ENCODE results near the gene TRA2A. TPM values are rescaled to one million over a fixed set of nuclear protein-coding genes. Genes with fewer than 3 reads are reported as not detected.
"Not testable (repeated sequence)": the region's sequence is repeated elsewhere in the genome, so short reads cannot be mapped to it uniquely, and the experiment has no call there.

TRA2A gene
- total and polyA plus RNA-seq, 4 donors = 36.3 to 98.7 (median 65.7) TPM

DNA sequence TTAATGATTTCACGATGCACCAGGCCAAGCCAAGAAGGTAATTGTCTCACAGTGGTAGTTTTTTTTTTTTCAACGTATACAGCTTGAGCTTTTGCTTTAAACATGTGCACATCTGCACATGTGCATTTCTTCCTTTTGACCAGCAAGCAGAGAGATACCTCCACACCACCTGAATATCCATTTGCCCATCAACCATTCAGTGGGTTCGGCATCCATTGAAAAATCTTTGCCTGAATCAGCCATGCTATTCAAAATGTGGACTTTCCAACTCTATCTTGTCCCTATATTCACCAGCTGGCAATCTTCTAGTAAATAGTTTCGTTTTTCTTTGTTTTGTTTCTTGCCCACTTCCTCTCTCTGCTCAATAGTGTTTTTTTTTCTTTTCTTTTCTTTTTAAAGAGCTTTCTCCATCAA, 7.7 kb upstream of the TRA2A start:
- Histone ChIP-seq H3K27me3 (ENCODE audit: control insufficient read depth in 1 of 2, insufficient read depth in 2 of 2, low read length in 1 of 2) (no peaks in the 10 kb centered on the region), H3K9me3 (ENCODE audit: control insufficient read depth, low read length) (no peaks in the 10 kb centered on the region), H3K36me3 (ENCODE audit: control insufficient read depth in 1 of 2, insufficient read depth in 2 of 2, low read length in 1 of 2) (no peaks in the 10 kb centered on the region), H3K27ac (ENCODE audit: low read depth in 1 of 2, low read length in 2 of 2) (no peak overlapping the region), H3K4me1 (ENCODE audit: control insufficient read depth in 1 of 2, insufficient read depth in 2 of 2, low read length in 2 of 2) (no peaks in the 10 kb centered on the region), H3K4me3 (ENCODE audit: low read length in 2 of 2) (no peak overlapping the region)
- 66 to 74% methylated on average over 4 of the region's 4 CpGs for WGBS, 2 donors
- intact Hi-C loops (cut with DNase I) = no loop called here
- DNase-seq = no peak
- ATAC-seq (ENCODE audit: low FRiP score) = no peak

DNA sequence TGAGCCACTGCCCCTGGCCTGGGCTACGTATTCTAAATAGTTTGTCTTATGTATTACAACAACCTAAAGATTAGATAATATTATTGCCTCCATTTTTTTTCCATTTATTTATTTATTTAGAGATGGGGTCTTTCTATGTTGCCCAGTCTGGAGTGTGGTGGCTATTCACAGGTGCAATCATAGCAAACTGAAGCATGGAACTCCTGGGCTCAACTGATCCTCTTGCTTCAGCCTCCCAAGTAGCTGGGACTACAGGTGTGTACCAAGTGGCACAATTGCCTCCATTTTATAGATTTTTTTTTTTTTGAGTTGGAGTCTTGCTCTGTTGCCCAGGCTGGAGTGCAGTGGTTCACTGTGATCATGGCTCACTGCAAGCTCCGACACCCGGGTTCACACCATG, 6.5 kb upstream of the TRA2A start:
- Histone ChIP-seq H3K27ac (ENCODE audit: low read depth in 1 of 2, low read length in 2 of 2) (no peak overlapping the region), H3K4me1 (ENCODE audit: control insufficient read depth in 1 of 2, insufficient read depth in 2 of 2, low read length in 2 of 2) (no peaks in the 10 kb centered on the region), H3K36me3 (ENCODE audit: control insufficient read depth in 1 of 2, insufficient read depth in 2 of 2, low read length in 1 of 2) (no peaks in the 10 kb centered on the region), H3K9me3 (ENCODE audit: control insufficient read depth, low read length) (no peaks in the 10 kb centered on the region), H3K4me3 (ENCODE audit: low read length in 2 of 2) (no peak overlapping the region), H3K27me3 (ENCODE audit: control insufficient read depth in 1 of 2, insufficient read depth in 2 of 2, low read length in 1 of 2) (no peaks in the 10 kb centered on the region)
- DNase-seq = no peak
- no peak for ATAC-seq (ENCODE audit: low FRiP score)
- WGBS, 2 donors = 94 to 95% methylated on average over 3 of the region's 3 CpGs
- intact Hi-C loops (cut with DNase I) = no loop called here

DNA sequence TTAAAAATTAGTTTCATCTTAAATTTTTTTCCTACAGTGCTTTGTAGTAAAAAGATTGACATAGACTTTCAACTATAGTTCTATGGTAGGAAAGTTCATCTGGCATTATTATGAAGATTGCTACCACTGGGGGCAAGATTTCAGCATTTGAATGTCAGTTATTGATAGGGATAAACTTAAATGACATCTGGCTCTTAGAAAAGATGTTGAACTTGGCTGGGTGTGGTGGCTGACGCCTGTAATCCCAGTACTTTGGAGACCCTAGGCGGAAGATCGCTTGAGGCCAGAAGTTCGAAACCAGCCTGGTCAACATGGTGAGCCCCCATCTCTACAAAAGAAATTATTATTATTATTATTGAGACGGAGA, 1.4 kb upstream of the TRA2A start:
- no peak for DNase-seq
- WGBS, 2 donors = 98% methylated on average over 5 of the region's 5 CpGs

DNA sequence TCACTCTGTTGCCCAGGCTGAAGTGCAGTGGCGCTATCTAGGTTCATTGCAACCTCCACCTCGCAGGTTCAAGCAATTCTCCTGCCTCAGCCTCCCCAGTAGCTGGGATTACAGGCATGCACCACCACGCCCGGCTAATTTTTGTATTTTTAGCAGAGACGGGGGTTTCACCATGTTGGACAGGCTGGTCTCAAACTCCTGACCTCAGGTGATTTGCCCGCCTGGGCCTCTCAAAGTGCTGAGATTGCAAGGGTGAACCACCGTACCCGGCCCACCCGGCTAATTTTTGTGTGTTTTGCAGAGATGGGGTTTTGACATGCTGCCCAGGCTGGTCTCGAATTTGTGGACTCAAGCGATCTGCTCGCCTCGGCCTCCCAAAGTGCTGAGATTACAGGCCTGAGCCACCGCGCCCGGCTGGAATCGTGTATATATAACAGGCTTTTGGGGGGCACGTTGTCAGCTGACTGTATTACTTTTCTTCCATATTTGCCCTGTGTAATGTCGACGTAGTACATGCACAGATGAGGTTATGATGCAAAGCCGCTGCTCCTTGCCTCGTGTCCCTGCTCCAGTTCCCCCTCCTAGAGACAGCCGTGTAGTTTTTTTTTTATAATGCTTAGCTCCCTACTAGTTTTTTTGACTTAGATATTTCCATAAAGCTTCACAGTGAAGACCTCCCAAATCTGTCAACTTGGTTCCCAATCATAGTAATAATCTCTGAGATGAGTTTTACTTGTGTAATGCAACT, 883 bp upstream of the TRA2A start:
- Histone ChIP-seq H3K27me3 (ENCODE audit: control insufficient read depth in 1 of 2, insufficient read depth in 2 of 2, low read length in 1 of 2) (no peaks in the 10 kb centered on the region), H3K4me3 (ENCODE audit: low read length in 2 of 2) (no peak overlapping the region), H3K9me3 (ENCODE audit: control insufficient read depth, low read length) (no peaks in the 10 kb centered on the region), H3K36me3 (ENCODE audit: control insufficient read depth in 1 of 2, insufficient read depth in 2 of 2, low read length in 1 of 2) (no peaks in the 10 kb centered on the region), H3K27ac (ENCODE audit: low read depth in 1 of 2, low read length in 2 of 2) (no peak overlapping the region), H3K4me1 (ENCODE audit: control insufficient read depth in 1 of 2, insufficient read depth in 2 of 2, low read length in 2 of 2) (no peaks in the 10 kb centered on the region)
- 90 to 92% methylated on average over 23 of the region's 23 CpGs for WGBS, 2 donors
- no peak for DNase-seq
- no peak for ATAC-seq (ENCODE audit: low FRiP score)
- intact Hi-C loops (cut with DNase I) = loop anchor here in 1 of 2 donors (5.0 kb wide), 1 partner anchor 235 kb away; the partner anchor contains the start of gene MALSU1

More for the DNA sequence above, 1.4 kb upstream of the TRA2A start:
- Histone ChIP-seq H3K27me3 (ENCODE audit: control insufficient read depth in 1 of 2, insufficient read depth in 2 of 2, low read length in 1 of 2) (no peaks in the 10 kb centered on the region), H3K9me3 (ENCODE audit: control insufficient read depth, low read length) (no peaks in the 10 kb centered on the region), H3K27ac (ENCODE audit: low read depth in 1 of 2, low read length in 2 of 2) (no peak overlapping the region), H3K36me3 (ENCODE audit: control insufficient read depth in 1 of 2, insufficient read depth in 2 of 2, low read length in 1 of 2) (no peaks in the 10 kb centered on the region), H3K4me1 (ENCODE audit: control insufficient read depth in 1 of 2, insufficient read depth in 2 of 2, low read length in 2 of 2) (no peaks in the 10 kb centered on the region), H3K4me3 (ENCODE audit: low read length in 2 of 2) (no peak overlapping the region)
- intact Hi-C loops (cut with DNase I) = loop anchor here in 1 of 2 donors (5.0 kb wide), 1 partner anchor 236 kb away; the partner anchor contains the start of gene MALSU1
- ATAC-seq (ENCODE audit: low FRiP score) = no peak

DNA sequence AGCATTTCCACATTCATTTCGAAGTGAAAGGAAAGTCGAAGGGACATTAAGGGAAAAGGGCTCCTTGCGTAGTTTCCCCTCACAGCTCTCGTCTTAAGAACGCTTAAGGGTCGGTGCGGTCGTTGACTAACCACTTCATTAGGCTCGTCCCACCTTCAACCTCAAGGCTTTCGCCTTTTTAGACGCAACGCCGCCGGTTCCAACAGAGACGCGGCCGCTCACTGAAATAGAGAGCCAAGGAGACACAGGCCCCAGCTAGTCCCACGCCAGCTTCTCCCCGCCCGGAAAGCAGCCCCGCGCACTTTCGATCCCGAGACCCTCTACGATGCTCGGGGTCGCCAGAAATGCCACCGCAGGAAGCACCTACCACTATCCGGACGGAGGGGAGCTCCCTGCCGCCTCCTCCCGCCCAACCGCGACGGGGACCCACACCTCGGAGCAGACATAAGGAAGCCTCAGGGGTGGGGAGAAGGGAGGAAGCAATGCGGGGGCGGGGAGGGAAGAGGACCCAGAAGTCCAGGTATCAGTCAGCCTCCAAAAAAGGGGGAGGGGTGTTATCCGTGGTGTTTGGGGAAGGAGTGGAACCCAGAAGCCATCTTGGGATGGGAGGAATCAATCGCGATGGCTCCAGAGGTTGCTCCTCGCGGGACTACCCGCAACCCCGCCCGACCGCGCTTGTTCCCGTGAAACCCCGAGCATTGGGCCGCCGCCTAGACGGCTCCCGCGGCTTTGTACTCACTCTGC, 559 bp downstream of the TRA2A start:
- no peaks in the 10 kb centered on the region for H3K36me3 ChIP-seq (ENCODE audit: control insufficient read depth in 1 of 2, insufficient read depth in 2 of 2, low read length in 1 of 2)
- DNase-seq (peak; percentile 65 to 82), ATAC-seq (ENCODE audit: low FRiP score) (peak; percentile 85)
- H3K4me1 ChIP-seq (ENCODE audit: control insufficient read depth in 1 of 2, insufficient read depth in 2 of 2, low read length in 2 of 2) = no peaks in the 10 kb centered on the region
- no peaks in the 10 kb centered on the region for H3K9me3 ChIP-seq (ENCODE audit: control insufficient read depth, low read length)
- peak overlapping the region; percentile 47 to 93 for H3K27ac ChIP-seq (ENCODE audit: low read depth in 1 of 2, low read length in 2 of 2)
- intact Hi-C loops (cut with DNase I) = loop anchor here in 1 of 2 donors (5.0 kb wide), 1 partner anchor 234 kb away; the partner anchor contains the start of gene MALSU1
- peak overlapping the region; percentile 77 to 90 for H3K4me3 ChIP-seq (ENCODE audit: low read length in 2 of 2)
- WGBS, 2 donors = 0% methylated on average over 55 of the region's 55 CpGs
- H3K27me3 ChIP-seq (ENCODE audit: control insufficient read depth in 1 of 2, insufficient read depth in 2 of 2, low read length in 1 of 2) = no peaks in the 10 kb centered on the region

DNA sequence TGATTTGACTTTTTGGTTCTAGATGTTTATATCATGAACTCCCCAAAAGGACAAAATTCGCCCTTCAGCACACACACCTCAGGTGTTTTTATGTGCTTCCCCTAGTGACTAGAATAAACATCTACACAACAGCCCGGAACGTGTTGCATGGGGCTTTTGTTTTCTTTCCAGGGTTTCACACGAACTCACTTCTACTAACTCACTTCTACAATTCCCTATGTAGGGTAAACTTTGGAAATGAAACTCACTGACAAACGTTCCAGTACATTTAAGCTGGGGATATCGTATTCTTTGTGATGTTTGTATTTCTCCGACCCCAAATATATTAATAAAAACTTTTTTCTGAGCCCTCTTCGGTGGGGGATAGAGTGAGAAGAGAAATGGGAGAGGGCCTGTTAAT, 1.4 kb downstream of the TRA2A start:
- no peaks in the 10 kb centered on the region for H3K27me3 ChIP-seq (ENCODE audit: control insufficient read depth in 1 of 2, insufficient read depth in 2 of 2, low read length in 1 of 2)
- DNase-seq (no peak), ATAC-seq (ENCODE audit: low FRiP score) (no peak)
- no peaks in the 10 kb centered on the region for H3K36me3 ChIP-seq (ENCODE audit: control insufficient read depth in 1 of 2, insufficient read depth in 2 of 2, low read length in 1 of 2)
- intact Hi-C loops (cut with DNase I) = loop anchor here in 1 of 2 donors (5.0 kb wide), 1 partner anchor 233 kb away; the partner anchor contains the start of gene MALSU1
- WGBS, 2 donors = 2 to 3% methylated on average over 8 of the region's 8 CpGs
- peaks cover 0 to under 1% of the 10 kb centered on the region in 2 donors for H3K4me1 ChIP-seq (ENCODE audit: control insufficient read depth in 1 of 2, insufficient read depth in 2 of 2, low read length in 2 of 2)
- H3K4me3 ChIP-seq (ENCODE audit: low read length in 2 of 2) = peak overlapping the region; percentile 77 to 90
- H3K27ac ChIP-seq (ENCODE audit: low read depth in 1 of 2, low read length in 2 of 2) = no peak overlapping the region
- no peaks in the 10 kb centered on the region for H3K9me3 ChIP-seq (ENCODE audit: control insufficient read depth, low read length)

DNA sequence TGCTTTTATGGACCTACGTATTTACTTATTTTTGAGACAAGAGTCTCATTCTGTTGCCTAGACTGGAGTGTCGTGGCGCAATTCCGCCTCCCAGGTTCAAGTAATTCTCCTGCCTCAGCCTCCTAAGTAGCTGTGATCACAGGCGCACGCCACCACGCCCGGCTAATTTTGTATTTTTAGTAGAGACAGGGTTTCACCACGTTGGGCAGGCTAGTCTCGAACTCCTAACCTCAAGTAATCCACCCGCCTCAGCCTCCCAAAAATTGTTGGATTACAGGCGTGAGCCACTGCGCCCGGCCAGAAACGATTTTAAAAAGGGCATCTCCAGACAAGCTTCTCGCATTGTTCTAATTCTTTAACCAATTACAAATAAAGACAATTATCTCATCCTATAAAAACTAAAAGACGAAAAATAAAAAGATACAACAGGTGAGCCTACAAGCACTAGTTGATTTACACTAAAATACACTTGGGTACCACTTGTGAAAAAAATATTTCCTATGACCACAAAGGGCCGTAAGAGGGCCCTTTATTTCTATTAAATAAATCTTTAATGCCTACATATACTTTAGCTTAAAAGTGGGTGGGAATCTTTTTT, 2.4 kb downstream of the TRA2A start:
- Histone ChIP-seq H3K27me3 (ENCODE audit: control insufficient read depth in 1 of 2, insufficient read depth in 2 of 2, low read length in 1 of 2) (no peaks in the 10 kb centered on the region), H3K9me3 (ENCODE audit: control insufficient read depth, low read length) (no peaks in the 10 kb centered on the region), H3K4me1 (ENCODE audit: control insufficient read depth in 1 of 2, insufficient read depth in 2 of 2, low read length in 2 of 2) (peaks cover 0 to 4% of the 10 kb centered on the region in 2 donors), H3K27ac (ENCODE audit: low read depth in 1 of 2, low read length in 2 of 2) (no peak overlapping the region), H3K36me3 (ENCODE audit: control insufficient read depth in 1 of 2, insufficient read depth in 2 of 2, low read length in 1 of 2) (no peaks in the 10 kb centered on the region), H3K4me3 (ENCODE audit: low read length in 2 of 2) (no peak overlapping the region)
- intact Hi-C loops (cut with DNase I) = no loop called here
- ATAC-seq (ENCODE audit: low FRiP score) (no peak), DNase-seq (no peak)
- 82 to 88% methylated on average over 18 of the region's 18 CpGs for WGBS, 2 donors

DNA sequence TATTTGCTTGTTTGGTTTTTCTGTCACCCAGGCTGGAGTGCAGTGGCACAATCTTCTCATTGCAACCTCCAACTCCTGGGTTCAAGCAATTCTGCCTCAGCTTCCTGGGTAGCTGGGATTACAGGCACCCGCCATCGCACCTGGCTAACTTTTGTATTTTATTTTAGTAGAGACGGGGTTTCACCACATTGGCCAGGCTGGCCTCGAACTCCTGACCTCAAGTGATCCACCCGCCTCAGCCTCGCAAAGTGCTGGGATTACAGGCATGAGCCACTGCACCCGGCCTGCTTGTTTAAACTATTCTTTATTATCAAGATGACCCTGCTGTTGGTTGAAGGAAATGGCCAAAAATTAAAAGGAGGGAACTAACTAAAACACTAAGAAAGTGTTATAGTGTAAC, 6.2 kb downstream of the TRA2A start:
- H3K27me3 ChIP-seq (ENCODE audit: control insufficient read depth in 1 of 2, insufficient read depth in 2 of 2, low read length in 1 of 2); ATAC-seq (ENCODE audit: low FRiP score); H3K36me3 ChIP-seq (ENCODE audit: control insufficient read depth in 1 of 2, insufficient read depth in 2 of 2, low read length in 1 of 2); H3K4me3 ChIP-seq (ENCODE audit: low read length in 2 of 2); H3K9me3 ChIP-seq (ENCODE audit: control insufficient read depth, low read length); H3K27ac ChIP-seq (ENCODE audit: low read depth in 1 of 2, low read length in 2 of 2); intact Hi-C loops (cut with DNase I); DNase-seq; H3K4me1 ChIP-seq (ENCODE audit: control insufficient read depth in 1 of 2, insufficient read depth in 2 of 2, low read length in 2 of 2): not testable (repeated sequence)
- WGBS, 2 donors = 81 to 85% methylated on average over 7 of the region's 7 CpGs
